MV-4-11 (cell line): ENCODE results near the gene SH3BP5L.

Experiments used
- DNase-seq: peaks from one replicate; lab custom pipeline; 2025; lab: John Stamatoyannopoulos, UW

Gene SH3BP5L

DNA sequence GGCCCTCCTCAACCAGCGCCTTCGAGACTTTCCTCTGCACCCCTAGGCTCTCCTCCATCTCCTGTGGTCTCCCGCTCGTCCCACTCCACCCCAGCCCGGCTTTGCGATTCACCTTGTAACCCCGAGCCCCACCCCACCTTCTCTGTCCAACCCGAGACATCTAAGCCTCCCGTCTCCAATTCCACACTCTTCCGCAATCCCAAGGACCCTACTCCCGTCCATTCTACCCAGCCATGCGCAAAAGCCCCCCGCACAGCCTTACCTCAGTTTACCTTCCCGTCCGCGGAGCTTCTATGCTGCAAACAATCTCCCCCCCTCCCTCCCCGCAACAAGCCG lies 174 bp downstream of the SH3BP5L start:
- DNase-seq: no peak

DNA sequence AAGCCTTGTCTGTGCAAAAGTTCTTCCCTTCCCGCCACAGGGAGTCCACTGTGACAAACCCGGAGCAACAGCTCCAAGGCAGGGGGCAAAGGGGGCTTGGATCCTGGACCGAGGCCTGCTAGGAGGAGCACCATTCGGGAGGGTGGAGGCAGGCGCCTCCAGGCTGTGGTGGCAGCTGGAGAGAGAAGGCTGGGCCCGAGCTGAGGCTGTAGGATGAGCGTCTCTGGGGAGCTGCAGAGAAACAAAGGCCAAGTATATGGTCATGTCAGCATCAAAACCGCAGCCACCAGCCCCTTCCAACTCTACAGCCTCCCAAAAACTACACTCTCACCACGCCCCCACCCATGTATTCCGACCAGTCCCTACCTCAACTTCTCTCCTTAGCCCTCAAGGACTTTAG lies 579 bp downstream of the SH3BP5L start:
- DNase-seq: no peak

DNA sequence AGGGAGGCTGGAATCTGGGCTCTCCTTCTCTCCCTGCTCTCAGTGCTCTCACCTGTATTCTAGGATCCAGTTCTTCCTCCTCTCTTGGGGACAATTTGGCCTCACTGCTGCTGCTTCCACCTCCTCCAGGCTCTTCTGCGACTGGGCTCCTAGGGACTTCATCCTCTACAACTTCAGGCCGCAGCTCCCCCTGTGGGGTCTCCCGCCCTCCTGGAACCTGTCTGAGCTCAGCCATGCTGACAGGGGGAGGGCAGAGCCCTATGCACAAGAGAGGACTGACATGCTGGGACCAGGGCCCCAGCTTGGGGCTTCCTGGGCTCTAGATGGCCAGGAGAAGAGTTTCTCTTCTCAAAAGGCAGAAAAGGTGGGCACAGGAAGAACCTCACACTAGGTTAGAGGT lies 1.0 kb downstream of the SH3BP5L start:
- DNase-seq: no peak

DNA sequence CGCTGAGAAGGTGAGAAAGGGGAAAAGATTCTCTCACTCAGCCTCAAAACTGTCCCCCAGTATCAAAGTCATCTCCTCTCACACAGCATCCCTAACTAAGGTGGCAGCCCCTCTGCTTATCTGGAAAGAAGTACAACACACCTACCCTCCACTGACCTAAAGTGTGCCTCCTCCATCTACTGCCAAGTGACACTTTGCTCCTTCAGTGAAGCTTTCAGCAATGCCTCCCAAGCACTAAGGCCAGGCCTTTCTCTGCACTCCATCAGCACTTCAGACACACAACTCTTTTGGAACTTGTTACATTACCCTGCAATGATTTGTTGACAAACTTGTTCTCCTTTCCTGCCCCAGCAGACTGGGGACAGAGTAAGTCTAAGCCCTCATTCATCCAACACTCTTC lies 1.4 kb downstream of the SH3BP5L start:
- no peak for DNase-seq

DNA sequence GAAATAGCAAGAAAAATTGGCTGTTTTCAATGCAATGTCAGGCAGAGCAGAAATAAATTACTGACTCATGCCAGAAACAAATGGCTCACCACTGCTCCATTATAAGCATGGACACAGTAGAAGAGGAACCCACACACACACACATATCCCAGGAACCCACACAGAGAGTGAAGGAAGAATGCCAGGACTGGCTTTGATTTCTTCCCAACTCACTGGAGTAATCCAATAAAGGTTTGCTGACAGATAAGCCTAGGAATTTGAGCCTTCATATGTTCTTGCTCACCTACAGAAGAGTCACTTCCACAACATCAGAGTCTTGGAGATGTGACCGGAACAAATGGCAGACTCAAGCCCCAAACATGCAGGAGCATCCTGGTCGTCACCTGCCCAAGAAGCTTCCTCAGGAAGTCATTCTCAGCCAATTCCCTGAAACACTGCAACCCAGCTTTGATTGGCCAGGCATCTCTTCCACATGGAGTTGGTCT lies 2.2 kb downstream of the SH3BP5L start:
- peak; percentile 23 for DNase-seq

DNA sequence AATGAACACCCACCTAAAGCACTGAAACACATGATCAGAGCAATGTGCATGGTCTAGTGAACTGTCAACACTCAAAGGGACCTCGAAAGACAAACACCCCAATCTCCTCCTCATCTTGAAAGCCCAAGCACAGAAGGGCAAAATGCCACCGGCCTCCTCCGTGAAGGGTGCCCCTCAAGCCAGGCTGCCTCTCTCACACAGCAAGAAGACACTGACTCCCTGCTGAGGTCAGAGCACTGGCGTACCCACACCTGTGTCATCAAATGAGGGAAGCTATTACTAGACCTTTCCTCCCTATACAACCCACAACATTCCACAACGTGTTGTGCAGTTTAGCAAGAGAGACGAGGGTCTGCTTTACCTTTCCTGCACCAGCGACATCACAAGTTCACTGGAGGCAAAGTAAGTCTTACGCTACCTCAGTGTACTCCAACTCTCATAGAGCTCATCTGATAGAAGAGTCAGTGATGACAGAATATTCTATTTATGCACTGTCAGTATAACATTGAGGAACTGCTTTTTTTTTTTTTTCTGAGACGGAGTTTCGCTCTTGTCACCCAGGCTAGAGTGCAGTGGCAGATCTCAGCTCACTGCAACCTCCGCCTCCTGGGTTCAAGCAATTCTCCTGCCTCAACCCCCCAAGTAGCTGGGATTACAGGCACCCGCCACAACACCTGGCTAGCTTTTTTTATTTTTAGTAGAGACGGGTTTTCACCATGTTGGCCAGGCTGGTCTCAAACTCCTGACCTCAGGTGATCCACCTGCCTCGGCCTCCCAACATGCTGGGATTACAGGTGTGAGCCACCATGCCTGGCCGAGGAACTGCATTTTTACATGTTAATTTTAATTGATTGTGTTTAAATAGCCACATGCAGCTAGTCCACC lies 3.3 kb downstream of the SH3BP5L start:
- DNase-seq: peak; percentile 90

DNA sequence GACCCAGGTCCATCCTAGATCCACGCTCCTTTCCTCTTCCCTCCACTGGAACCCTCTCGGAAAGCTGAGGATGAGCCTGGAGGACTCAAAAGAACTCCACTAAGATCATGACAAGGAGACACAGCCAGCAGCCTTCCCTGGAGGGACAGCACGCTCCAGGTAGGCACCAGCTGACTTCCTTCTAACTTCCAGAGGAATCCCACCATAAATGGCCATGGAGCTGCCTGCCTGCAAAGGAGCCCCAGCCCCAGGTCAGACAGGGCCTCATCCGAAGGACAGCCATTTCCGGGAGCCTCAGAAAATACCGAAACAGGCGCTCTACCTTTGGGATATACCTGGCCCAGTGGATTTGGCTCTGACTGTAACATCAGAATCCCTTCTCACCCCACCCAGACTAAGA lies 4.1 kb downstream of the SH3BP5L start:
- DNase-seq: no peak

DNA sequence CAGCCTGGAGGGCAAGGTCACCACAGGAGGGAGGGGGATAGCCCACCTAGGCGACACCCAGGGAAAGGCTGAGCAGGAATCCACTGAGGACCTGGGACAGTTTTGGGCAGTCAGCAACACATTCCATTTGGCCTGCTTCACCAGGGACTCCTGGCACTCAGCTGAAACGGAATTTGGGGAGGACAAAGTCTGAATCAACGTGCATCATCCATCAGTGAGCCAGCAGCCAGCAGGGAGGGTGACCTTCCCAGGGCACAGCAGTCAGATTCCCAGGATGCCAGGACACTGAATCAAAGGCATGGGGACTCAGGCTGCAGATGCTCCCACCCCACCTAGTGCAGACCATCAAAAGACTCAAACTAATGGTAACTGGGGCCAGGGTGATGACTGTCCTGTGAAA lies 4.6 kb downstream of the SH3BP5L start:
- DNase-seq: no peak

DNA sequence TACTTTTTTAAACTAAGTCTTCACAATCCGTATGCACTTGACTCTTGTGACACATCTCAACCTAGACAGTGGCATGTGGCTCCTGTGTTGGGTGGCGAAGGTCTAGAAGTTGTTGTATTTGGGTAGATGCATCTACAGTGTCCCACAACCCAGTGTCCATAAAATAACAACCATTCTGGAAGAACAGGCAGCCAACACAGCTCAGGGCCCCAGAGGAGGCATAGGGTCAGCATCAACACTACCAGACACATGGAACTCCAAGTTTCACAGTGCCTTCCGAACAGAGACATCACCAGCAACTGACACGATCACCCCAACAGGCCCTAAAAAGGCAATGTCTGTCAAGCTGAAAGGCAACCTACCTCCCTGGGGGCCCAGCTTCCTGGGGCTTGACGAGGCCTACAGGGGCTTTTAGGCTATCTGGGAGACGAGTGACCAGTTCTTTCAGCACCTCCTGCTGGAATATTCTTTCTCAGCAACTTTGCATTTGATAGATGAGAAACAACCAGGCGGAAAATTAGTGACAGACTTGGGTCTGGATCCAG lies 5.6 kb downstream of the SH3BP5L start:
- DNase-seq: no peak

DNA sequence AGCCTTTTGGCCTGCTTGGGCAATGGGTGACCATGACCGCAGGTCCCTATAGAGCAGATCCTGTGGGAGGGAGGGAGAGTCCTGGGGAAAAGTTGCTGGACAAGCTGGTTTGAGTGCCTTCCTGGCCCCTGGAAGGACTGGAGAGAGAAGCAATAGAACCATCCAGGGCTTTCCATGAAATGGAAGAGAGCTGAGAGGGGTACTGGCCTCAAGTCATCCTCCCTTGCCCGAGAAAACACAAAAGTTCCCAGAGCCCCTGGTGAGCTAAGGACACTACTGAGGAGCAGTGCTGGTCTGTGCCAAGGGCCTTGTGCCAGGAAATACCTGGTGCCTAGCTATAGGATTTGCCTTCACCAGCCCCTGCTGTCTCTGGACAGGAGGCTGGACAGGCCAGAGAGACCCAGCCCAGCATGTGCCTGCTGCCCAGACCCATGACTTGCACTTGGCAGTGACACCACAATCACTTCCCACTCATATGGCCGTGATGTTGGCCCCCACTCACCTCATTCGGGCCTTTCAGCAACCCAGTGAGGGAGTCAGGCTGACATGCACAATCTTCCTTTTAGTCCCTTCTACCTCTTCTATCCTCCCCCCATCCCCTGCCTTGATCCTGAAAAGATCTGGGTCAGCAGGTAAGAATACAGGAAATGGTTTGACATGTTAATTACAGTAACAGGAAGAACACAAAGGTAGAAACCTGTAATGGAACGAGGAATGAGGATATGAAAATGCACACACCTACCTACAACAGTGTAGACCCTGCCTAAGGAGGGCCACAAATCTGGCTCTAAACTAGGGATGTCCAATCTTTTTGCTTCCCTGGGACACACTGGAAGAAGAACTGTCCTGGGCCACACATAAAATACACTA lies 7.0 kb downstream of the SH3BP5L start:
- DNase-seq: no peak

DNA sequence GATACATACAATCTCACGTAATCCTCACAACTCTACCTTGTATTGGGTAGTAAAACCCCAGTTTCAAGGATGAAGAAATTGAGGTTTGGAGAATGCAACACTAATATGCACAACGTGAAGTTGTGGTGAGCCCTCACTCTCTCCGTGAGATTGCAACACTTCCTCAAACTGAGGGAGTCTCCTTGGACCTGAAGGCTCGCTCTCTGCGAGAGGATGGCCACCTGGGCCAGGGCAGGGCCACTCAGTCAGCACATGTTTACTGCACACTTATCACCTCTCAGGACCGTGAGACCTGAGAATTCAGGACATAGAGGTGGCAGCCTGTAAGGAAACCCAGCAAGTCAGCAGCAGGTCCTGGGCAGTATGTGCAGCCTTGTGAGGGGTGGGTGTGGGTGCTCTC lies 8.7 kb downstream of the SH3BP5L start:
- peak; percentile 91 for DNase-seq

DNA sequence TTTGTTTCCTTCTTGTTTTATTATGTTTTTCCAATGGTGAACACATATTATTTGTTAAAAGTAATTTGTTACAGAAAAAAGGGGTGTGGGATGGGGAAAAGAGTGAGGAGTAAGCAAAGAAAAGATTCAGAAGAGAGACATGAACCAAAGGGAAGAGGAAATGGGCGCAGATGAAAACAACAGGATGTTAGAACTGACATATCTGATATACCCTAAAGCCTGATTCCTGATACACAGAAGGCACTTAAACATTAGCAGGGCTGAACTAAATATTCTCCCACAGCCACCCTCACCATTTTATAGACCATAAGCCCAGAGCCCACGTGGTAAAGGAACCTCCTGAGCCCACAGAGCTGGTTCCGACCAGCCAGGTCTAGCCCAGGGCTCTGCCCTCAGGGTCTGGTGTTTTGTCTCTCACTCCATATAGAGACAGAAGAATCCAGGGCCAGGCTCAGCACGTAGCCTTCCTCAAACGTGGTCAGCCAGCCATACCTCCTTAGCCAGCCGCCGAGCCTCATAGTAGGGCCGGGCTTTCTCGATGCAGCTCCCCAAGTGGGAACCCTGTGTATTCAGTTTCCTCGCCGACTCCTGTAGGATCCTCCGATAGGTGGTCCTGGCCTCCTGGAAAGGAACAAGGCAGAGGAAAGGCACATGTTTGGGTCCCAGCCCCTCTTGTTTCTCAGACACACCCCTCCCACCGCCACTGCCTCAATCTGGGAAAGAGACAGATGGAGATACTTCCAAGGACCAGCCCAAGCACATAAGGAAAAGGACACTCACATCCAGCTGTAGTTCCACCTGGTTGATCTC lies 9.5 kb downstream of the SH3BP5L start:
- DNase-seq: no peak

DNA sequence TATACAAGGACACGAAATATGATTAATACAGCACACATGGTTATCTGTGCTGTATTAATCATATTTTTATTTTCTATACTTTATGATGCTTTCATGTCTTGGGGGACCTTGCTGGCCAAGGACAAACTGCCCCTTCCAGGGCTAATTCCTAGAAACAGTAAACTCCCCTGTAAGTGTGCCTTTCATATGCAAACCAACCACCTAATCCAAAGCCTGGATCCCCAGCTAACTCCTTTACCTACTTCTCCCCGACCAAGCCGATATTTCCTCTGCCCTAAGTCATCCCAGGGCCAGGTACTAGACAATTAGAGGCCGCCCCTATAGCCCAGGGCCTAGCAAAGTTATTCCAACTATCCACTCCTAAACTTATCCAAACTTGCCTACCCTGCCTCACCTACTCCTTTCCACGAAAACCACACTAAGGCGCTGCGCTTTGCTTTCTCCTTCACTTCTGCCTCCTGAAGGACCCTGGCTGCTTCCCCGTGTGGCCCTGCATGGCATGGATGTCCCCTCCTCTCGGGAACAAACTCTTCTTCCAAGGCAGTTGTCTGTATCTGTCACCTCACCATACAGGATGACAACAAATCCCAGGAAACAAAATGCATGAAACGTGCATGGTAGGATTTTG lies 10.2 kb downstream of the SH3BP5L start:
- no peak for DNase-seq

DNA sequence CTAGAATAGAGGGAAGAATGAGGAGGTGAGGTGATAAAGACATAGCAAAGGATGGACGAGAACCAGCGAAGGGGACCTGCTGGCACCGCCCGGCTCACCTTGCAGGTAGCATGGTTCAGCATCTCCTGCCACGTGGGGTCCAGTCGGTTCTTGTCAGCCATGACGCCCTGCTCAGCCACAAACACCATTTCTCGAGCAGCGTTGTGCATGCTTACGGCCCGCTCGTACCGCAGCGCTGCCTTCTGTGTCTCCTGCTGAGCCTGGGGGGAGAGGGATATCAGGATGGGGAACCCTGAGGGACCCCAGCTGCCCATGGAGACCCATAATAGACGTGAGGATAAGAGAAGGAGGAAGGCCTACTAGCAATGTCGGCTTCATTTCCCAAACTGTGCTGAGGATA lies 11.4 kb downstream of the SH3BP5L start:
- no peak for DNase-seq

DNA sequence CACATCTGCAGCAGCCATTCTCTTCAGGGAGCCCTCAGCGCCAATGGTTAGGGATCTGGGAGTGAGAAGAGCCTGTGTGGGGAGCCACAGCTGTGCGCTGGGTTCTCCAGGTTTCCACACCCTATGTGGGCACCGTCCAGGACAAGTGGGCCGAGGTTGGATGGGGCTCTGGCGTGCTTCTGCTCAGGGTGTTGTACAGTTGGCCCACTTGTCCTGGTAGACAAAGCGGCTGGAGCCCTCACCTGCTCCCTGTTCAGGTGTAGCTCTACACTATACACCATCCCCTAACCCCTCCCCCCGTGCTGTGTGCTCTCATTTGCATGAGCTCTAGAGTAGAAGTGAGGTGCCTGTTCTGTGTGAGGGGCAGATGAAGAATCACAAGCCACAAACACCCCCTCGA lies 12.2 kb downstream of the SH3BP5L start:
- DNase-seq: no peak

DNA sequence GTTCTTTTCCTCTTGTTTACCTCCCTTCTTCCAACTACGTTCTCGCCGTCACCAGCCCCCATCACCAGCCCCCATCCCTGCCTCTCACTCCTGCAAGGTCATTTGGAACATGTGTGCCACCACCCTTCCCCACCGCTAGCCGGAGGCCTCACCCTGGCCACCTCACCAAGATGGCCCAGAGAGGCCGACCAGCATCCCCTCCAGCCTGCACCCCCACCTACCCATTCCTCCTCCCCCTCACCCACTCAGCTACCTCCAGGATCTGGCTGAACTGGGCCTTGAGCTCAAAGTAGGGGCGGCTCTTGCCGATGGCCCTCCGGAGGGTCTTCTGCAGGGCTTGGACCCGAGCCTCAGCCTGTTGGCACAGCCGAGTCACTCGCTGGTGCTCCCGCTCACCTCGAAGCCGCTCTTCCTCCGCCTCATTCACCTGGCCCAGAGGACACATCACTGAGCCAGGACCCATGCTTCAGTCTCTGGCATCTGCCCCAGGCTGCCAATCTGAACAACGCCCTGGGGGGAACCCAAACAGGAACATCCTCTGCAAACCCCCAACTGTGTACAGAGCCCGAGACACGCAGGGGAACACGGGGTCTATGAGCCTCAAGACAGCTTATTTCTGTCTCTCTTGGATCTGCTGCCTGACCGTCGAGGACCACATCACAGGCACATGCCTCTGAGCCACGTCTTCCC lies 12.8 kb downstream of the SH3BP5L start:
- no peak for DNase-seq

DNA sequence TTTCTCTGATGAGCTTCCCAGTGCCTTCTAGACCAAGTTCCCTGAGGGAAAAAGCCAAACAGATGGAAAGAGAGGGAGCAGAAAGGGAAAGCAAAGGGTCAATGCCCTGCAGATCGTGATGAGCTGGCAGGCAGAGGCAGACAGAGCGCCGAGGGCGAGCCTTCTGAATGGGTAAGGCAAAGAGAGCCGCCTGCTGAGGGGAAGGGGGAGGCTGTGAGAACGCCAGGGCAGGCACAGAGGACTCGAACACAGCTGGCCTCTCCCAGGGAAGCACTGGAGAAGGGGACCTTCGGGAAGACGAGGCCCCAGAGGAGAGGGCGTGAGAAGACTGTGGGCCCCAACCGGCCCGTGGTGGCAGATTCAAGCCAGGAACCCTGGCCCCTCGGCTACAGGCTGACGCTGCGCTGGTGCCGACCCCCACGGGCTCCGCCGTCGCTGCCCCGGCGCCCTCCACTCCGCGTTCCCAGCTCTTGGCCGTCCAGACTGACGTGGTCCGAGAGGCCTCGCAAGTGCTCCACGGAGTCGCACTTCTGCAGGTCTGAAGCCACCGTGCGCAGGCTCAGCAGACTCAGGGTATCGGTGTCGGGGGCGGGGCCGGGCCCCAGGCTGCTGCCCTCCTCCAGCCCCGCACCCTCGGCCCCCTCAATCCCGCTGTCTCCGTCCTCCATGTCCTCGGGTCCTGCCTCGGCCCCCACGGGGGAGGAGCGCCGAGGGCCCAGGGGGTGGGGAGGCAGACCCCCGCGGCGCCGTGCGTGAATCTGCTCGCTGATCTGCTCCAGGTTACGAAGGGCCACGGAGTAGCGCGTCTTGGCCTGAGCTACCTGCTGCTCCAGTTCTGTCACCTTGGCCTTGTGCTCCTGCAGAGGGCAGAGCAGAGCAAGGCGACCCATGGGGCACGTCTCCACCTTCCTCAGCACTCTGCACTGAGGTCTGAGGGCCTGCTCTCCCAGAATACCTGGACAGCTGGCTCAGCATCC lies 13.9 kb downstream of the SH3BP5L start:
- no peak for DNase-seq

DNA sequence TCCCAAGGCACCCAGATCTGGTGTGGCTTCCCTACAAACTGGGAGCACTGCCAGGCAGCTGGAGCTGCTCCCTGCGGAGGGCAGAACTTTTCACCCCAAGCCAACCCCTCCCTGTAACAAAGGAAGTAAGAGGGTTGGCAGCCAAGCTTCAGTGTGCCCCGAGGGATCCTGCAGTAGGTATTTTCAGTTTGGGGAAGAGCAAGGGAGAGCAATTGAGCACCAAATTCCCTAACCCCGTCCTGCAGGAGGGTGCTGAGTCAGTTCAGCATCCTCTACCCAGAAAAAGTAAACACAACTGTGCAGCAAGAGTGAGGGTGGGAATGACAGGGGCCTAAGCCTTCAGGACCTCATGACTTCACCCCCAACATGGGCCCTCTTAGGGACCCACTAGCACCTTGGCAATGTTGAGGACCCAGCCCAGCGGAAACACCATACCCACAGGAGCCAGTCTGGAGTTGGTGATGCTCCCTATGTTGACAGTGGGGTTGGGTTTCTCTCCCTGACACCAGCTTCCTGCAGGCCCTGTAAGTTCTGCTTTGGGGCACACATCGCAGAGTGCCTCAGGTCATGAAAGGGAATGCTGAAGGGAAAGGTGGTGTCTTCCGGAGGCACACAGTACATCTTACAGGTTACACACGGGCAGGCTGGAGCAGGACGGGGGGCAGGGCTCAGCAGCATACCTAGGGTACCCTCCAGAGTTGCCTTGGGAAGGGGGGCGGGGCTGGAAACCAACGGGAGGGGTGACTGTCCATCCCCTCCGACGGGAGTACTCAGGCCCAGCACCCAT lies 14.8 kb downstream of the SH3BP5L start:
- no peak for DNase-seq
